Chondrocyte (in vitro differentiated cells): ENCODE results near the gene UBE2O. TPM values are rescaled to one million over a fixed set of nuclear protein-coding genes. Genes with fewer than 3 reads are reported as not detected.

Source experiments
- DNase-seq: peaks from one replicate; pipeline ENCODE4 v3.0.0; 2021; ENCODE audit warnings: mixed read lengths, low spot score
- H3K27ac Mint-ChIP-seq: one replicate; pipeline ENCODE4 v1.8.0; 2021; ENCODE audit warnings: mild to moderate bottlenecking, moderate library complexity, mixed read lengths; ENCODE audit not compliant: unreplicated experiment
- H3K27me3 Mint-ChIP-seq: 2 replicates; pipeline ENCODE4 v1.8.0; 2021; ENCODE audit warnings: low read depth, mixed read lengths
- H3K36me3 Mint-ChIP-seq: 2 replicates; pipeline ENCODE4 v1.8.0; 2021; ENCODE audit warnings: low read depth, mixed read lengths
- H3K4me1 Mint-ChIP-seq: 2 replicates; pipeline ENCODE4 v1.8.0; 2021; ENCODE audit warnings: low read depth, mild to moderate bottlenecking, mixed read lengths
- H3K4me3 Mint-ChIP-seq: one replicate; pipeline ENCODE4 v1.8.0; 2021; ENCODE audit warnings: mild to moderate bottlenecking, moderate library complexity, mixed read lengths; ENCODE audit not compliant: unreplicated experiment
- H3K9me3 Mint-ChIP-seq: 2 replicates; pipeline ENCODE4 v1.8.0; 2021; ENCODE audit warnings: low read depth, mixed read lengths
- total RNA-seq: library from RNA; stranded (reverse); gene quantifications from 3 replicates; pipeline ENCODE4 v1.2.1, GENCODE V29; 2021
- TF ChIP-seq, protein P1 (sequence below): fragments of 200-600 bp; sonication (generic); IDR thresholded peaks from 2 replicates; pipeline ENCODE4 v1.5.0; 2021; ENCODE audit warnings: antibody characterized with exemption, mild to moderate bottlenecking, moderate library complexity

Gene UBE2O
- total RNA-seq, 1 donor from 2014 or later, result 22.1 TPM

- Mint-ChIP-seq H3K4me1 (no peaks in the 10 kb centered on the region), H3K9me3 (no peaks in the 10 kb centered on the region), H3K4me3 (no peak overlapping the region), H3K27me3 (no peaks in the 10 kb centered on the region), H3K27ac (no peak overlapping the region), H3K36me3 (peaks cover 35% of the 10 kb centered on the region)
- TF ChIP-seq, protein P1, sequence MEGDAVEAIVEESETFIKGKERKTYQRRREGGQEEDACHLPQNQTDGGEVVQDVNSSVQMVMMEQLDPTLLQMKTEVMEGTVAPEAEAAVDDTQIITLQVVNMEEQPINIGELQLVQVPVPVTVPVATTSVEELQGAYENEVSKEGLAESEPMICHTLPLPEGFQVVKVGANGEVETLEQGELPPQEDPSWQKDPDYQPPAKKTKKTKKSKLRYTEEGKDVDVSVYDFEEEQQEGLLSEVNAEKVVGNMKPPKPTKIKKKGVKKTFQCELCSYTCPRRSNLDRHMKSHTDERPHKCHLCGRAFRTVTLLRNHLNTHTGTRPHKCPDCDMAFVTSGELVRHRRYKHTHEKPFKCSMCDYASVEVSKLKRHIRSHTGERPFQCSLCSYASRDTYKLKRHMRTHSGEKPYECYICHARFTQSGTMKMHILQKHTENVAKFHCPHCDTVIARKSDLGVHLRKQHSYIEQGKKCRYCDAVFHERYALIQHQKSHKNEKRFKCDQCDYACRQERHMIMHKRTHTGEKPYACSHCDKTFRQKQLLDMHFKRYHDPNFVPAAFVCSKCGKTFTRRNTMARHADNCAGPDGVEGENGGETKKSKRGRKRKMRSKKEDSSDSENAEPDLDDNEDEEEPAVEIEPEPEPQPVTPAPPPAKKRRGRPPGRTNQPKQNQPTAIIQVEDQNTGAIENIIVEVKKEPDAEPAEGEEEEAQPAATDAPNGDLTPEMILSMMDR, result no peak
- no peak for DNase-seq
Measured at GRCh38 chr17:76397184-76397583, 55.8 kb downstream of the UBE2O start.

DNA sequence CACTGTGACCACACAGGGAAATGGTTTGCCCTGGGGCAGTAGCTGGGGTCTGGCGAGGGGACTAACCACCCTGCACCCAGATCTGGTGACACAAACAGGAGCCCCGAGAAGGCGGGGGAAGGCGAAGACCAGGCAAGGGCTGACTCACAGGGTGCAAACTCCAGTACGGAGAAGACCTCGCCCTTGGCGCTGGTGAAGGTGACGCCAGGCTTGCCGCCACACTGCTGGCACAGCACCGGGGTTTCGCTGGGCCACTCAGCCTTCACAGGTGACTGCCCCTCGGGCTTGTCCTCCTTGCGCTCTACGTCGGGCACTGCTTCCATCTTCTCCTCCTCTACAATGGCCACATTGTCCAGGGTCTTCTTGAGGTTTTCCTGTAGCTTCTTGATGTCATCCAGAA is 57.0 kb downstream of the UBE2O start:
- Mint-ChIP-seq H3K27me3 (no peaks in the 10 kb centered on the region), H3K4me1 (no peaks in the 10 kb centered on the region), H3K27ac (no peak overlapping the region), H3K4me3 (no peak overlapping the region), H3K36me3 (peaks cover 32% of the 10 kb centered on the region), H3K9me3 (no peaks in the 10 kb centered on the region)
- TF ChIP-seq, protein P1, result no peak
- DNase-seq, result no peak

- Mint-ChIP-seq H3K27ac (no peak overlapping the region), H3K4me3 (no peak overlapping the region), H3K9me3 (no peaks in the 10 kb centered on the region), H3K27me3 (no peaks in the 10 kb centered on the region), H3K4me1 (no peaks in the 10 kb centered on the region), H3K36me3 (peaks cover 21% of the 10 kb centered on the region)
- TF ChIP-seq, protein P1, result no peak
- DNase-seq, result no peak
Measured at GRCh38 chr17:76394166-76394565, 58.8 kb downstream of the UBE2O start.

DNA sequence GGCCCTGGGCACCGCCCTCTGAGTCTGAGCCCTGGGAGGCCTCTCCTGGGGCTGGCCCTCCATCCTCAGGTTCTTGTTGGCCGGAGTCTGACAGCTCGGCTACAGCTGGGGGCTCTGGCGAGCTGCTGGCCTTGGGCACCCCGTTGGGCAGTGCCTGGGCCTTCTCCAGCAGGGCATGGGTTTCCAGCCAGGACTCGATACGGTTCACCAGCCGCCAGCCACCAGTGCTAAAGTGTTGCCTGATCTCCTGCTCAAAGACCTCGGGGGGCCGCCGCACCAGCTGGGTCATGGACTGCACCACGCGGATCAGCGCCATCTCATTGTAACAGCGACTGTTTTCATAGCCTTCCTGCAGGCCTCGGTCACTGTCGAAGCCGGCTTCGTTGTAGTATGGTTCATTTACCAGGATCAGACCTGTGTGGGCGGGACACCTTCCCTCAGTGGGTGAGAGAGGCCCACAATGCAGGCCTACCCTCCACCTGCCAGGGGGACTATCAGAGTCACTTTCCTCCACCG is 61.7 kb downstream of the UBE2O start:
- H3K9me3 Mint-ChIP-seq, result no peaks in the 10 kb centered on the region
- TF ChIP-seq, protein P1, result no peak
- H3K27me3 Mint-ChIP-seq, result no peaks in the 10 kb centered on the region
- DNase-seq, result no peak
- no peak overlapping the region for H3K27ac Mint-ChIP-seq
- peaks cover 3% of the 10 kb centered on the region for H3K4me1 Mint-ChIP-seq
- H3K36me3 Mint-ChIP-seq, result peaks cover 18% of the 10 kb centered on the region
- no peak overlapping the region for H3K4me3 Mint-ChIP-seq

GRCh38 chr17:76390003-76390421 is 62.9 kb downstream of the UBE2O start:
- TF ChIP-seq, protein P1, result no peak
- H3K9me3 Mint-ChIP-seq, result no peaks in the 10 kb centered on the region
- peaks cover 14% of the 10 kb centered on the region for H3K36me3 Mint-ChIP-seq
- DNase-seq, result no peak
- H3K27me3 Mint-ChIP-seq, result no peaks in the 10 kb centered on the region
- peaks cover 7% of the 10 kb centered on the region for H3K4me1 Mint-ChIP-seq
- H3K4me3 Mint-ChIP-seq, result no peak overlapping the region
- H3K27ac Mint-ChIP-seq, result no peak overlapping the region
